Lung (tissue), 12 donors: ENCODE measurements around the gene NUP205. TPM values are rescaled to one million over a fixed set of nuclear protein-coding genes. Genes with fewer than 3 reads are reported as not detected.

Source experiments
- ATAC-seq: fragments of 200-7000 bp; cut with Tn5 transposase; one replicate; pipeline ENCODE4 v1.9.1; 2020; ENCODE audit warnings: moderate number of reproducible peaks; ENCODE audit not compliant: insufficient read depth, low FRiP score
- DNase-seq, 3 donors: peaks; one replicate each; pipeline ENCODE4 v3.0.0-alpha.2; 2013 to 2017
- H3K27ac ChIP-seq, 2 donors: one replicate each; pipeline ENCODE4 v1.5.1; 2013; ENCODE audit warnings: mild to moderate bottlenecking in 2 of 2, moderate library complexity in 2 of 2, control low read depth in 1 of 2, inconsistent platforms in 1 of 2, low read depth in 1 of 2, low read length in 1 of 2
- H3K27me3 ChIP-seq, 3 donors: one replicate each; pipeline ENCODE4 v1.5.1; 2013; ENCODE audit warnings: low read length in 2 of 3; ENCODE audit not compliant: control insufficient read depth in 3 of 3, insufficient read depth in 3 of 3
- H3K36me3 ChIP-seq, 4 donors: one replicate each; pipeline ENCODE4 v1.5.1; 2013; ENCODE audit warnings: low read length in 4 of 4, mild to moderate bottlenecking in 1 of 4, moderate library complexity in 1 of 4; ENCODE audit not compliant: control insufficient read depth in 4 of 4, insufficient read depth in 4 of 4
- H3K4me1 ChIP-seq, 5 donors: one replicate each; pipeline ENCODE4 v1.5.1; 2013; ENCODE audit warnings: low read length in 5 of 5, mild to moderate bottlenecking in 2 of 5, moderate library complexity in 1 of 5; ENCODE audit not compliant: control insufficient read depth in 5 of 5, insufficient read depth in 5 of 5
- H3K4me3 ChIP-seq: one replicate; pipeline ENCODE4 v1.5.1; 2013; ENCODE audit warnings: mild to moderate bottlenecking, control low read depth, moderate library complexity
- H3K9ac ChIP-seq, 2 donors: one replicate each; pipeline ENCODE4 v1.5.1; 2013; ENCODE audit warnings: low read length in 2 of 2, control low read depth in 1 of 2; ENCODE audit not compliant: insufficient read depth in 1 of 2
- H3K9me3 ChIP-seq, 4 donors: one replicate each; pipeline ENCODE4 v1.5.1; 2013; ENCODE audit warnings: low read length in 3 of 4, mild to moderate bottlenecking in 1 of 4, moderate library complexity in 1 of 4; ENCODE audit not compliant: control insufficient read depth in 4 of 4, insufficient read depth in 3 of 4
- WGBS, 2 donors: extraction: QIAGEN DNeasy Blood & Tissue Kit; methylation state at CpG; one replicate each; pipeline ENCODE4 v1.1.7; 2013; 5-methylcytosine and 5-hydroxymethylcytosine counted together
- polyA plus RNA-seq, 2 donors: library from polyadenylated mRNA; stranded (reverse); fragments of 200-250 nt; gene quantifications; one replicate each; pipeline ENCODE4 v1.2.1, GENCODE V29; 2013
- total RNA-seq, 2 donors: library from RNA; depleted of rRNA in 1 of 2; stranded (reverse); fragments of >200 nt in 1 of 2; gene quantifications; one replicate each; pipeline ENCODE4 v1.2.1, GENCODE V29; 2014 to 2021
- TF ChIP-seq, protein P1 (sequence below): IDR thresholded peaks from 2 replicates; pipeline ENCODE4 v1.5.1; 2012; ENCODE audit warnings: mild to moderate bottlenecking; ENCODE audit errors: control extremely low read depth, extremely low read depth
- donor health status: control.
- donor health status: control.
- donor health status: Bipolar disorder and iron deficiency.
- donor health status: healthy.
- donor health status: DM: yes; HTN: yes; CAD: no.

Gene NUP205
- total and polyA plus RNA-seq, 4 donors: 23.1 to 41.2 (median 34.4) TPM

DNA sequence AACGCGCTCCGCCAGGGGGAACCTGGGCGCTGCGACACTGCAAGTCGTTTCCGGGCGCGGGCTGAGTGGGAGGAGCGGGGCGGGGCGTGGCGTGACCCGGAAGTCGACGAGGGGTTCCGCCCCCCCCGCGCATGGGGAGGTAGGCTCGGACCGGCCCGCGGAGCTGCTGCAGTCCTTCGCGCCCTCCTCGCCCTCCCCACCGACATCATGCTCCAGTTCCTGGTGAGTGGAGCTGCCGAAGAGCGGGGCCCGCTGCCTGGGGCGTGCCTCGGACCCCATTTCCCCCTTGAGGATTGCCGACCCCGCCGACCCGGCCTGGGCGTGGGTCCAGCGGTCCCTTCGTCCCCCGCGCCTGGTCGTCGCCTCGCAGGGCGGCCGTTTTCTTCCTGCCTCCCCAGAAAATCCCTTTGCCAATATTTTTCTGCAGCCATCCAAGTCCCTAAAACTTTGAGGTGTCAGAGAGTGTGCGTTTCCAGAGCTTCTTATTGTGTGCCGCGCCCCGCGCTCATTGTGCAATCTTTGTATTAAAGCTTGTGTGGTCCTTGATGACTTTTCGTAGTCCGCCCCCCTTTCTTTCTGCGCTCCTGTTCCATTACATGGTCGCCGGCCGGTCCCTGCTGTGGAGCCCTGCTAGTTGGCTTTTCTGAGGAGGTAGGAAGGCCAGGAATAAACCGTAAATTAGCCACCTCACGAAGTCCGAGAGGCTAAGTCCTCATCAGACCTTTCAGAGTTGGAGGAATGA, 104.8 kb downstream of the NUP205 start, which contains the start of gene STMP1:
Gene STMP1, plus strand, starts transcription at position 142 of the 742 bp plus-strand sequence.
- no peaks in the 10 kb centered on the region for H3K27me3 ChIP-seq

DNA sequence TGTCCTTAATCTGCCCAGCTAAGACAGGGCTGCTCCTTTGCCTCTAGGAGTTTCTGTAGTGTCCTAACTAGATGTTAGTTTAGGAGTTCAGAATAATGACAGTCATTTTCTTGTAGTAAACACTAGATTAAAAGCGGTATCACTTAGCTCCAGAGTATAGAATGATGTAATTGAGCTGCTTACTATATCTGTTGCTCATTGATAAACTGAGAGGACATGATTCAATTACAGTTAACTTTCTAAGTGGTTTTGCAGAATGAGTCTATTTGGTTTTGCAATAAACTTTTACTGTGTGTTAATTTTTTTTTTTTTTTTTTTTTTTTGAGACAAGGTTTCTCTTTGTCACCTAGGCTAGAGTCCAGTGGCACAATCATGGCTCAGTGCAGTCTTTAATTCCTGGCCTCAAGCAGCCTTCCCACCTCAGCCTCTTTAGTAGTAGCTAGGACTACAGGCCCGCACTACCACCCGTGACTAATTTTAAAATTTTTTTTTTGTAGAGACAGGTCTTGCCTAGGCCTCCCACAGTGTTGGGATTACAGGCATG, 106.4 kb downstream of the NUP205 start:
- Histone ChIP-seq H3K36me3 (peaks cover 0 to 3% (median 0%) of the 10 kb centered on the region in 4 donors), H3K9ac (no peak overlapping the region), H3K27me3 (no peaks in the 10 kb centered on the region), H3K4me1 (peaks cover 9 to 15% (median 10%) of the 10 kb centered on the region in 5 donors), H3K9me3 (no peaks in the 10 kb centered on the region), H3K4me3 (no peak overlapping the region), H3K27ac (peak overlapping the region in 1 of 2 donors; percentile 11)
- 83 to 88% methylated on average over 3 of the region's 3 CpGs for WGBS, 2 donors
- ATAC-seq (no peak), DNase-seq (no peak)
- TF ChIP-seq, protein P1, sequence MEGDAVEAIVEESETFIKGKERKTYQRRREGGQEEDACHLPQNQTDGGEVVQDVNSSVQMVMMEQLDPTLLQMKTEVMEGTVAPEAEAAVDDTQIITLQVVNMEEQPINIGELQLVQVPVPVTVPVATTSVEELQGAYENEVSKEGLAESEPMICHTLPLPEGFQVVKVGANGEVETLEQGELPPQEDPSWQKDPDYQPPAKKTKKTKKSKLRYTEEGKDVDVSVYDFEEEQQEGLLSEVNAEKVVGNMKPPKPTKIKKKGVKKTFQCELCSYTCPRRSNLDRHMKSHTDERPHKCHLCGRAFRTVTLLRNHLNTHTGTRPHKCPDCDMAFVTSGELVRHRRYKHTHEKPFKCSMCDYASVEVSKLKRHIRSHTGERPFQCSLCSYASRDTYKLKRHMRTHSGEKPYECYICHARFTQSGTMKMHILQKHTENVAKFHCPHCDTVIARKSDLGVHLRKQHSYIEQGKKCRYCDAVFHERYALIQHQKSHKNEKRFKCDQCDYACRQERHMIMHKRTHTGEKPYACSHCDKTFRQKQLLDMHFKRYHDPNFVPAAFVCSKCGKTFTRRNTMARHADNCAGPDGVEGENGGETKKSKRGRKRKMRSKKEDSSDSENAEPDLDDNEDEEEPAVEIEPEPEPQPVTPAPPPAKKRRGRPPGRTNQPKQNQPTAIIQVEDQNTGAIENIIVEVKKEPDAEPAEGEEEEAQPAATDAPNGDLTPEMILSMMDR: no peak

More for the DNA sequence above, 104.8 kb downstream of the NUP205 start, which contains the start of gene STMP1:
- peak within 1 kb of the TSS; percentile 98 for H3K27ac ChIP-seq
- peak within 1 kb of the TSS; percentile 99 for H3K4me3 ChIP-seq
- 0 to 1% methylated on average over 56 to 60 of the region's 60 CpGs for WGBS, 2 donors
- H3K9me3 ChIP-seq: no peaks in the 10 kb centered on the region
- peak; percentile 97 to 98 (median 98) for DNase-seq
- H3K9ac ChIP-seq: peak within 1 kb of the TSS; percentile 76 to 87
- peaks cover 9 to 15% (median 10%) of the 10 kb centered on the region in 5 donors for H3K4me1 ChIP-seq
- ATAC-seq: peak; percentile 99
- H3K36me3 ChIP-seq: peaks cover 0 to 3% (median 0%) of the 10 kb centered on the region in 4 donors
- TF ChIP-seq, protein P1: peak; percentile 77

DNA sequence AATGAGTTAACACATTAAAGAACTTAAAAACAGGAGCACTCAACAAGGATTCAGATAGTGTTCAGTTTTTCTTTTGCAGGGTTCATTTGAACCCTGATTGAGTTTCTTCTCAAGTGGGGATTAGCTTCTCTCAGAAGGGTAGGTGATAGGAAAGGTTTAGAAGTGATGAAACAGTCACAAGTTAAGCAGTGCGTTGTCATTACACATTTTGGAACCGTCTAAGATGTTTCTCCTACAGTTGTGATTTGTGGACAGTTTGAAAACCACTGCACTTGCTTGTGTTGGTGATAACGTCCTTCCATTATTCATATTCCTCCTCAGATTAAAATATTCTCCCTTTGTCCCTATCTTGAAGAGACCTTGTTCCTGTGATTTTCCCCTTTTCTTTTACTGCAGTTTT, 107.3 kb downstream of the NUP205 start:
- TF ChIP-seq, protein P1: no peak
- Histone ChIP-seq H3K4me1 (peaks cover 9 to 20% (median 11%) of the 10 kb centered on the region in 5 donors), H3K27me3 (no peaks in the 10 kb centered on the region), H3K9ac (no peak overlapping the region), H3K36me3 (peaks cover 0 to 3% (median 0%) of the 10 kb centered on the region in 4 donors), H3K9me3 (no peaks in the 10 kb centered on the region), H3K27ac (no peak overlapping the region), H3K4me3 (no peak overlapping the region)
- ATAC-seq: no peak
- DNase-seq: no peak
- 61 to 69% methylated on average over 3 of the region's 3 CpGs for WGBS, 2 donors
